Endothelial cell of umbilical vein (primary cell): Measurements from ENCODE around the gene TBX15. TPM values are rescaled to one million over a fixed set of nuclear protein-coding genes. Genes with fewer than 3 reads are reported as not detected.

Experiments used
- Bru-seq: library from RNA; stranded (reverse); fragments of 400-500 nt; gene quantifications from one replicate; lab custom pipeline; 2021; lab: Mats Ljungman, UMichigan
- BruChase-seq, 2 experiments: library from RNA; stranded (reverse); fragments of 400-500 nt; gene quantifications; one replicate each; lab custom pipeline; 2021; lab: Mats Ljungman, UMichigan
- BruUV-seq: library from RNA; stranded (reverse); fragments of 400-500 nt; replicated peaks from 2 replicates; lab custom pipeline; 2021; lab: Mats Ljungman, UMichigan
- CTCF ChIA-PET: fragments of 300-600, 350-600 bp; sonication (Branson Sonifier 250); formaldehyde crosslinking; loops from one replicate; lab custom pipeline; 2021; ENCODE audit warnings: antibody characterized with exemption, inconsistent platforms; lab: Charles Lee
- POLR2A ChIA-PET: fragments of 300-600, 350-600 bp; sonication (Branson Sonifier 250); formaldehyde crosslinking; loops from one replicate; lab custom pipeline; 2021; ENCODE audit warnings: antibody characterized with exemption, inconsistent platforms; lab: Charles Lee
- DNase-seq: peaks from one replicate; pipeline ENCODE4 v3.0.0-alpha.2; 2011; ENCODE audit warnings: low read depth, low spot score
- FAIRE-seq: peaks from 2 replicates; lab custom pipeline; 2011; peaks lifted over from hg19 to GRCh38; lab: Jason Lieb, UNC
- H2AFZ ChIP-seq: 2 replicates; pipeline ENCODE4 v1.6.0; 2012; ENCODE audit warnings: low read depth, low read length, control low read depth, inconsistent platforms
- H3K27ac ChIP-seq: 2 replicates; pipeline ENCODE4 v1.5.1; 2011; ENCODE audit warnings: low read depth, mild to moderate bottlenecking, control low read depth, low read length, moderate library complexity; ENCODE audit not compliant: insufficient read depth
- H3K27me3 ChIP-seq, 2 experiments: 2 replicates each; pipeline versions ENCODE4 v1.6.0 to v1.6.1; 2011; ENCODE audit warnings: low read length in 2 of 2, mixed read lengths in 1 of 2; ENCODE audit not compliant: control insufficient read depth in 2 of 2, insufficient read depth in 2 of 2
- H3K36me3 ChIP-seq, 2 experiments: 2 replicates in 1 of 2; 3 replicates in 1 of 2; pipeline ENCODE4 v1.5.1; 2011; ENCODE audit warnings: low read length in 2 of 2, mild to moderate bottlenecking in 1 of 2, moderate library complexity in 1 of 2; ENCODE audit not compliant: control insufficient read depth in 2 of 2, insufficient read depth in 2 of 2; ENCODE audit errors: extremely low read depth in 1 of 2
- H3K4me1 ChIP-seq: 3 replicates; pipeline ENCODE4 v1.5.1; 2011; ENCODE audit warnings: mild to moderate bottlenecking, low read length; ENCODE audit not compliant: control insufficient read depth, insufficient read depth; ENCODE audit errors: extremely low read depth
- H3K4me2 ChIP-seq: 2 replicates; pipeline ENCODE4 v1.6.1; 2011; ENCODE audit warnings: low read length, control low read depth, mixed read lengths; ENCODE audit not compliant: insufficient read depth
- H3K4me3 ChIP-seq, 3 experiments: fragments of 200-600 bp in 1 of 3; sonication (generic), shearing (Covaris generic) in 1 of 3; replicated peaks in 1 of 3; 2 replicates each; pipeline ENCODE4 v1.5.1; 2011 to 2016; ENCODE audit warnings: control low read depth in 3 of 3, low read length in 3 of 3, mild to moderate bottlenecking in 2 of 3, inconsistent platforms in 1 of 3, low read depth in 1 of 3, moderate library complexity in 1 of 3; ENCODE audit not compliant: insufficient read depth in 1 of 3
- H3K79me2 ChIP-seq: 2 replicates; pipeline ENCODE4 v1.6.0; 2012; ENCODE audit warnings: low read length, inconsistent platforms; ENCODE audit not compliant: control insufficient read depth, insufficient read depth
- H3K9ac ChIP-seq: replicated peaks from 2 replicates; pipeline ENCODE3; 2011; ENCODE audit warnings: low read length, control low read depth; ENCODE audit not compliant: insufficient read depth; ENCODE audit errors: extremely low read depth
- H3K9me1 ChIP-seq: replicated peaks from 3 replicates; pipeline ENCODE4 v1.6.0; 2011; ENCODE audit warnings: mild to moderate bottlenecking, low read length; ENCODE audit not compliant: control insufficient read depth, insufficient read depth; ENCODE audit errors: extremely low read depth
- H3K9me3 ChIP-seq: replicated peaks from 2 replicates; pipeline ENCODE4 v1.5.1; 2012; ENCODE audit warnings: low read length, inconsistent platforms; ENCODE audit not compliant: control insufficient read depth, insufficient read depth
- H4K20me1 ChIP-seq: replicated peaks from 2 replicates; pipeline ENCODE3; 2011; ENCODE audit warnings: mild to moderate bottlenecking, low read length; ENCODE audit not compliant: control insufficient read depth, insufficient read depth; ENCODE audit errors: extremely low read depth
- CTCF ChIP-seq, 2 donors: IDR thresholded peaks; 1 replicate in 1 of 2; 2 replicates in 1 of 2; pipeline ENCODE4 v1.5.1; 2011; ENCODE audit warnings: low read length in 2 of 2, mild to moderate bottlenecking in 2 of 2, moderate library complexity in 2 of 2, control low read depth in 1 of 2, inconsistent platforms in 1 of 2, low read depth in 1 of 2; ENCODE audit not compliant: insufficient read depth in 1 of 2; ENCODE audit errors: extremely low read depth in 1 of 2
- EZH2 ChIP-seq: IDR thresholded peaks from 2 replicates; pipeline ENCODE4 v1.6.1; 2012; ENCODE audit warnings: borderline replicate concordance, low read depth, mild to moderate bottlenecking, moderate library complexity, low read length, inconsistent platforms; ENCODE audit not compliant: severe bottlenecking
- FOS ChIP-seq: IDR thresholded peaks from 2 replicates; pipeline ENCODE4 v1.6.1; 2011; ENCODE audit warnings: mild to moderate bottlenecking, low read length, moderate library complexity, borderline replicate concordance; ENCODE audit not compliant: insufficient read depth
- GATA2 ChIP-seq: IDR thresholded peaks from 2 replicates; pipeline ENCODE4 v1.7.0; 2011; ENCODE audit warnings: low read depth, mild to moderate bottlenecking, moderate library complexity, mixed read lengths, low read length; ENCODE audit not compliant: insufficient read length, insufficient read depth
- JUN ChIP-seq: IDR thresholded peaks from 2 replicates; pipeline ENCODE4 v1.6.1; 2011; ENCODE audit warnings: borderline replicate concordance, low read depth; ENCODE audit not compliant: insufficient read length, insufficient read depth
- MYC ChIP-seq: IDR thresholded peaks from one replicate; pipeline ENCODE4 v1.6.1; 2011; ENCODE audit warnings: mild to moderate bottlenecking, low read depth, low read length
- POLR2A ChIP-seq: IDR thresholded peaks from 2 replicates; pipeline ENCODE4 v1.6.1; 2012; ENCODE audit warnings: low read depth, mild to moderate bottlenecking, control low read depth, low read length
- POLR2AphosphoS5 ChIP-seq: IDR thresholded peaks from 2 replicates; pipeline ENCODE4 v1.6.1; 2012; ENCODE audit warnings: low read depth, mild to moderate bottlenecking, control low read depth, low read length, moderate library complexity; ENCODE audit not compliant: insufficient read depth
- dilution Hi-C: fragments of 300-500 bp; cut with MboI; formaldehyde crosslinking; loops from one replicate; pipeline ENCODE4 v1.15.0; 2019; ENCODE audit warnings: low sequenced_read_pairs; ENCODE audit not compliant: extremely low pct_ligation_motif_present
- intact Hi-C: fragments of 100-400 bp; cut with micrococcal nuclease; formaldehyde crosslinking; loops from one replicate; pipeline ENCODE4 v1.10.0; 2022
- long read RNA-seq: library from polyadenylated mRNA; stranded (forward); transcript quantifications from one replicate; pipeline ENCODE4 v2.0.0, GENCODE V29; 2021
- polyA minus RNA-seq, 3 experiments: library from RNA; depleted of rRNA, polyadenylated mRNA; stranded (reverse); fragments of >200 nt; gene quantifications; 1 replicate in 1 of 3; 2 replicates in 2 of 3; pipeline ENCODE4 v1.2.3, GENCODE V29; 2011
- polyA plus RNA-seq, 4 experiments: library from polyadenylated mRNA; depleted of rRNA in 3 of 4; stranded (reverse) in 3 of 4; unstranded in 1 of 4; fragments of >200 nt; gene quantifications; 2 replicates each; pipeline versions ENCODE4 v1.2.1 to v1.2.3, GENCODE V29; 2011 to 2012; ENCODE audit warnings: missing spikeins in 1 of 4
- total RNA-seq: library from RNA; stranded (reverse); gene quantifications from 2 replicates; pipeline ENCODE4 v1.2.3, GENCODE V29; 2021
- TF ChIP-seq, protein P1 (sequence below): IDR thresholded peaks from 2 replicates; pipeline ENCODE4 v1.6.1; 2011; ENCODE audit not compliant: insufficient read depth, insufficient read length

TBX15 gene
- total RNA-seq = not detected in 2 replicates
- 0.01 and 0.05 TPM in 2 replicates for polyA plus RNA-seq
- polyA plus RNA-seq (2011; cell fraction: cytosol; rRNA removed) = 0.03 TPM in 1 of 2 replicates, not detected in the other
- 0.07 TPM in 1 of 2 replicates, not detected in the other for polyA plus RNA-seq (2011; cell fraction: nucleus; rRNA removed)
- not detected in 2 replicates for polyA plus RNA-seq (2012)
- 0.08 TPM in 1 of 2 replicates, not detected in the other for polyA minus RNA-seq
- not detected for polyA minus RNA-seq (2011; cell fraction: cytosol; rRNA and poly(A)+ RNA removed)
- polyA minus RNA-seq (2011; cell fraction: nucleus; rRNA and poly(A)+ RNA removed) = 0.10 TPM in 1 of 2 replicates, not detected in the other
- percentile 8 among the genes with signal in this experiment for Bru-seq, nascent RNA
- BruChase-seq, experiment 1, labeled RNA remaining after a 6-hour chase = percentile 11 among the genes with signal in this experiment
- BruChase-seq, experiment 2, labeled RNA remaining after a 2-hour chase = percentile 17 among the genes with signal in this experiment
- long read RNA-seq = 0 reads

- dilution Hi-C loops = no loop called here
- H3K79me2 ChIP-seq = no peaks in the 10 kb centered on the region
- no peaks in the 10 kb centered on the region for H3K9me1 ChIP-seq
- DNase-seq (no peak), FAIRE-seq (peak; percentile 68)
- intact Hi-C loops = no loop called here
- no peak within 1 kb of the TSS for H3K27ac ChIP-seq
- H3K4me2 ChIP-seq = no peak within 1 kb of the TSS
- H3K9me3 ChIP-seq = no peaks in the 10 kb centered on the region
- H3K27me3 ChIP-seq = peaks cover 95 to 98% of the 10 kb centered on the region in 2 experiments
- no peaks in the 10 kb centered on the region for H4K20me1 ChIP-seq
- POLR2A ChIA-PET = no interaction called here
- no peak within 1 kb of the TSS for H3K9ac ChIP-seq
- H3K36me3 ChIP-seq = no peaks in the 10 kb centered on the region
- TF ChIP-seq MYC (no peak), POLR2AphosphoS5 (no peak), CTCF (IDR thresholded peaks at IDR 0.05; ENCODE audit: extremely low read depth in 1 of 2, insufficient read depth in 1 of 2, low read depth in 1 of 2, low read length in 2 of 2) (no peak), POLR2A (no peak), GATA2 (no peak), FOS (no peak), JUN (no peak), EZH2 (no peak)
- TF ChIP-seq, protein P1, sequence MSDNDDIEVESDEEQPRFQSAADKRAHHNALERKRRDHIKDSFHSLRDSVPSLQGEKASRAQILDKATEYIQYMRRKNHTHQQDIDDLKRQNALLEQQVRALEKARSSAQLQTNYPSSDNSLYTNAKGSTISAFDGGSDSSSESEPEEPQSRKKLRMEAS = no peak
- CTCF ChIA-PET = no interaction called here
- no peak within 1 kb of the TSS for H2AFZ ChIP-seq
- no TSS peak for BruUV-seq
- peaks cover 12% of the 10 kb centered on the region for H3K4me1 ChIP-seq
- H3K4me3 ChIP-seq = peak within 1 kb of the TSS in 1 of 3 experiments; percentile 0
These were observed at the start of gene TBX15 for GRCh38 chr1:118988186-118989005. Gene TBX15, minus strand, starts transcription at chr1:118988343. Its CDS starts 548 bp downstream, at chr1:118987795.
